HEK293 (cell line): ENCODE data around the gene CLIP3.

ENCODE experiments used
- GLIS1 ChIP-seq: fragments of 450-650 bp; formaldehyde crosslinking; IDR thresholded peaks from 2 replicates; pipeline ENCODE4 v1.5.1; 2016; ENCODE audit warnings: missing biosample characterization, missing genetic modification characterization
- GLIS2 ChIP-seq: fragments of 450-650 bp; formaldehyde crosslinking; IDR thresholded peaks from 2 replicates; pipeline ENCODE4 v1.5.1; 2016; ENCODE audit warnings: missing biosample characterization, missing genetic modification characterization
- KLF9 ChIP-seq: fragments of 450-650 bp; formaldehyde crosslinking; IDR thresholded peaks from 2 replicates; pipeline ENCODE4 v1.5.1; 2016; ENCODE audit warnings: missing biosample characterization, missing genetic modification characterization, low read depth
- MEIS1 ChIP-seq: sonication (generic); formaldehyde crosslinking; IDR thresholded peaks from 2 replicates; pipeline ENCODE4 v1.8.1; 2022; ENCODE audit warnings: missing genetic modification reagents, mild to moderate bottlenecking, borderline replicate concordance
- PRDM1 ChIP-seq: fragments of 450-650 bp; formaldehyde crosslinking; IDR thresholded peaks from 2 replicates; pipeline ENCODE4; 2016; ENCODE audit warnings: missing biosample characterization, missing genetic modification characterization
- SP2 ChIP-seq: fragments of 450-650 bp; formaldehyde crosslinking; IDR thresholded peaks from 2 replicates; pipeline ENCODE4 v1.5.1; 2016; ENCODE audit warnings: missing biosample characterization, missing genetic modification characterization
- ZBTB6 ChIP-seq: fragments of 450-650 bp; formaldehyde crosslinking; IDR thresholded peaks from 2 replicates; pipeline ENCODE4 v1.5.1; 2017; ENCODE audit warnings: missing biosample characterization, missing genetic modification characterization
- ZBTB7A ChIP-seq: fragments of 450-650 bp; formaldehyde crosslinking; IDR thresholded peaks from 2 replicates; pipeline ENCODE4 v1.5.1; 2016; ENCODE audit warnings: low read depth, missing biosample characterization, missing genetic modification characterization
- ZNF138 ChIP-seq: fragments of 450-650 bp; formaldehyde crosslinking; IDR thresholded peaks from 2 replicates; pipeline ENCODE4 v1.5.1; 2016; ENCODE audit warnings: missing biosample characterization, missing genetic modification characterization, borderline replicate concordance
- ZNF202 ChIP-seq: fragments of 450-650 bp; formaldehyde crosslinking; IDR thresholded peaks from 2 replicates; pipeline ENCODE4 v1.5.1; 2016; ENCODE audit warnings: missing biosample characterization, missing genetic modification characterization, borderline replicate concordance
- ZNF426 ChIP-seq: fragments of 450-650 bp; formaldehyde crosslinking; IDR thresholded peaks from 2 replicates; pipeline ENCODE4 v1.5.1; 2017; ENCODE audit warnings: missing biosample characterization, missing genetic modification characterization, mild to moderate bottlenecking, inconsistent platforms, moderate library complexity
- ZNF521 ChIP-seq: fragments of 450-650 bp; formaldehyde crosslinking; IDR thresholded peaks from 2 replicates; pipeline ENCODE4 v1.5.1; 2017; ENCODE audit warnings: missing biosample characterization, mild to moderate bottlenecking, missing genetic modification characterization
- ZNF544 ChIP-seq: fragments of 450-650 bp; formaldehyde crosslinking; IDR thresholded peaks from 2 replicates; pipeline ENCODE4 v1.5.0; 2017; ENCODE audit warnings: missing biosample characterization, missing genetic modification characterization
- ZNF560 ChIP-seq: fragments of 450-650 bp; formaldehyde crosslinking; IDR thresholded peaks from 2 replicates; pipeline ENCODE4 v1.5.1; 2017; ENCODE audit warnings: missing biosample characterization, missing genetic modification characterization, borderline replicate concordance
- ZNF580 ChIP-seq: fragments of 450-650 bp; formaldehyde crosslinking; IDR thresholded peaks from 2 replicates; pipeline ENCODE4 v1.5.1; 2016; ENCODE audit warnings: missing biosample characterization, missing genetic modification characterization
- ZNF596 ChIP-seq: fragments of 450-650 bp; IDR thresholded peaks from 2 replicates; pipeline ENCODE4 v1.5.0; 2018; ENCODE audit warnings: missing biosample characterization, mild to moderate bottlenecking, missing genetic modification characterization, moderate library complexity
- ZNF621 ChIP-seq: fragments of 450-650 bp; formaldehyde crosslinking; IDR thresholded peaks from 2 replicates; pipeline ENCODE4 v1.5.1; 2017; ENCODE audit warnings: missing biosample characterization, missing genetic modification characterization
- ZNF670 ChIP-seq: fragments of 450-650 bp; formaldehyde crosslinking; IDR thresholded peaks from 2 replicates; pipeline ENCODE4 v1.5.1; 2016; ENCODE audit warnings: missing biosample characterization, missing genetic modification characterization, low read depth
- ZNF704 ChIP-seq: fragments of 450-650 bp; formaldehyde crosslinking; IDR thresholded peaks from 2 replicates; pipeline ENCODE4 v1.5.1; 2016; ENCODE audit warnings: missing biosample characterization, missing genetic modification characterization
- ZNF747 ChIP-seq: fragments of 450-650 bp; formaldehyde crosslinking; IDR thresholded peaks from 2 replicates; pipeline ENCODE4 v1.5.1; 2016; ENCODE audit warnings: missing biosample characterization, missing genetic modification characterization
- ZNF76 ChIP-seq: fragments of 450-650 bp; formaldehyde crosslinking; IDR thresholded peaks from 2 replicates; pipeline ENCODE4; 2016; ENCODE audit warnings: low read depth, missing biosample characterization, missing genetic modification characterization, borderline replicate concordance
- ZNF785 ChIP-seq: fragments of 450-650 bp; formaldehyde crosslinking; IDR thresholded peaks from 2 replicates; pipeline ENCODE4 v1.5.1; 2016; ENCODE audit warnings: missing biosample characterization, missing genetic modification characterization
- ZNF830 ChIP-seq: fragments of 450-650 bp; IDR thresholded peaks from 2 replicates; pipeline ENCODE4 v1.5.0; 2018; ENCODE audit warnings: missing biosample characterization, missing genetic modification characterization, low read depth, mild to moderate bottlenecking, moderate library complexity
- ZXDB ChIP-seq: fragments of 450-650 bp; formaldehyde crosslinking; IDR thresholded peaks from 2 replicates; pipeline ENCODE4 v1.5.1; 2016; ENCODE audit warnings: missing biosample characterization, missing genetic modification characterization
- TF ChIP-seq, protein P1 (sequence below): fragments of 450-650 bp; formaldehyde crosslinking; IDR thresholded peaks from 2 replicates; pipeline ENCODE4 v1.5.1; 2016; ENCODE audit warnings: missing biosample characterization, missing genetic modification characterization, borderline replicate concordance
- TF ChIP-seq, protein P2 (sequence below): fragments of 450-650 bp; formaldehyde crosslinking; IDR thresholded peaks from 2 replicates; pipeline ENCODE4 v1.5.1; 2016; ENCODE audit warnings: missing biosample characterization, missing genetic modification characterization, borderline replicate concordance
- TF ChIP-seq, protein P3 (sequence below): fragments of 450-650 bp; IDR thresholded peaks from 2 replicates; pipeline ENCODE4 v1.5.1; 2018; ENCODE audit warnings: missing biosample characterization, missing genetic modification characterization
- TF ChIP-seq, protein P4 (sequence below): fragments of 450-650 bp; formaldehyde crosslinking; IDR thresholded peaks from 2 replicates; pipeline ENCODE4 v1.5.1; 2016; ENCODE audit warnings: missing biosample characterization, missing genetic modification characterization

Gene CLIP3

DNA sequence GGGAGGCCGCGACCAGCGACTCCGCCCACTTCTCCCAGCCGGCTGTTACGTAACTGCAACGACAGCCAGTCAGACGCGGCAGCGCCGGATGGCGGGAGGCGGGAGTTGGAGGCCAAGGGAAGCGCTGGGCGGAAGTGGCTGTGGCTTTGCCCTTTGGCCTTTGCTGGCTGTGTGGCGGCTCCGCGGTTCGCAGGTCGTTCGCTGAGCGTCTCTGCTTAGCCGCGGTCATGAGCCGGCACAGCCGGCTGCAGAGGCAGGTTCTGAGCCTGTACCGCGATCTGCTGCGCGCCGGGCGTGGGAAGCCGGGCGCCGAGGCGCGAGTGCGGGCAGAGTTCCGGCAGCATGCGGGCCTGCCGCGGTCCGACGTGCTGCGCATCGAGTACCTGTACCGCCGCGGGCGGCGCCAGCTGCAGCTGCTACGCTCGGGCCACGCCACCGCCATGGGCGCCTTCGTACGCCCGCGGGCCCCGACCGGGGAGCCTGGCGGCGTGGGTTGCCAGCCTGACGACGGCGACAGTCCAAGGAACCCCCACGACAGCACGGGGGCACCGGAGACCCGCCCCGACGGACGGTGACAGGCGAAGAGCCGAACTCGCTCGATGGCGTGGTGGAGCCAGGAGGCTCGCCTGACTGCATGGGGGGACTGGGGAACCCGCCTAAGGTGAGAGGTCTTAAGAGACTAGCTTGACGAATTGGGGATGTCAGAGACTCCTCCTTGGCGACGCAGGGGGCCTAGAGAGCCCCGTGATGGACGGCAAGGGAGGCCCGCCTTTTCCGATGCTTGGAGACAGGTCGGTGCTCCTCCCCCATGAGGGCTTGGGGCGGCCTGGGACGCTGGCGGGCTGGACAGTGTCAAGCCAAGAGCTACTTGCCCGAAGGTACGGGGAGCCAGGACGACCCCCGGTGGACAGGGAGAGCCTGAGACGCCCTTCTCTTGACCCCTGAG lies 37.4 kb downstream of the CLIP3 start, which contains the start of gene SDHAF1 (continued):
- TF ChIP-seq ZNF747 (tag by site-specific recombination) (no peak), ZNF76 (peak; percentile 82; the same call in 1 of the 2 replicates), ZNF202 (no peak), ZNF426 (tag by site-specific recombination) (no peak), GLIS2 (tag by site-specific recombination) (peak; percentile 97), ZNF596 (tag by site-specific recombination) (0 out of 2 replicates have a peak, but pooled peaks have one; percentile 50), GLIS1 (tag by site-specific recombination) (peak; percentile 99), ZXDB (peak; percentile 81; the same call in 1 of the 2 replicates), ZNF521 (tag by site-specific recombination) (no peak), ZBTB6 (tag by site-specific recombination) (no peak; the same call in 1 of the 2 replicates), ZNF670 (tag by site-specific recombination) (no peak), ZNF785 (tag by site-specific recombination) (peak; percentile 69; the same call in 1 of the 2 replicates), PRDM1 (tag by site-specific recombination) (no peak), ZNF704 (tag by site-specific recombination) (no peak), ZNF830 (no peak), MEIS1 (no peak), SP2 (tag by site-specific recombination) (peak; percentile 99), ZNF580 (tag by site-specific recombination) (peak; percentile 68; the same call in 1 of the 2 replicates), ZNF544 (tag by site-specific recombination) (no peak), ZNF138 (tag by site-specific recombination) (no peak), ZNF621 (tag by site-specific recombination) (no peak), KLF9 (peak; percentile 90), ZNF560 (tag by site-specific recombination) (no peak), ZBTB7A (no peak)
- TF ChIP-seq, protein P1, sequence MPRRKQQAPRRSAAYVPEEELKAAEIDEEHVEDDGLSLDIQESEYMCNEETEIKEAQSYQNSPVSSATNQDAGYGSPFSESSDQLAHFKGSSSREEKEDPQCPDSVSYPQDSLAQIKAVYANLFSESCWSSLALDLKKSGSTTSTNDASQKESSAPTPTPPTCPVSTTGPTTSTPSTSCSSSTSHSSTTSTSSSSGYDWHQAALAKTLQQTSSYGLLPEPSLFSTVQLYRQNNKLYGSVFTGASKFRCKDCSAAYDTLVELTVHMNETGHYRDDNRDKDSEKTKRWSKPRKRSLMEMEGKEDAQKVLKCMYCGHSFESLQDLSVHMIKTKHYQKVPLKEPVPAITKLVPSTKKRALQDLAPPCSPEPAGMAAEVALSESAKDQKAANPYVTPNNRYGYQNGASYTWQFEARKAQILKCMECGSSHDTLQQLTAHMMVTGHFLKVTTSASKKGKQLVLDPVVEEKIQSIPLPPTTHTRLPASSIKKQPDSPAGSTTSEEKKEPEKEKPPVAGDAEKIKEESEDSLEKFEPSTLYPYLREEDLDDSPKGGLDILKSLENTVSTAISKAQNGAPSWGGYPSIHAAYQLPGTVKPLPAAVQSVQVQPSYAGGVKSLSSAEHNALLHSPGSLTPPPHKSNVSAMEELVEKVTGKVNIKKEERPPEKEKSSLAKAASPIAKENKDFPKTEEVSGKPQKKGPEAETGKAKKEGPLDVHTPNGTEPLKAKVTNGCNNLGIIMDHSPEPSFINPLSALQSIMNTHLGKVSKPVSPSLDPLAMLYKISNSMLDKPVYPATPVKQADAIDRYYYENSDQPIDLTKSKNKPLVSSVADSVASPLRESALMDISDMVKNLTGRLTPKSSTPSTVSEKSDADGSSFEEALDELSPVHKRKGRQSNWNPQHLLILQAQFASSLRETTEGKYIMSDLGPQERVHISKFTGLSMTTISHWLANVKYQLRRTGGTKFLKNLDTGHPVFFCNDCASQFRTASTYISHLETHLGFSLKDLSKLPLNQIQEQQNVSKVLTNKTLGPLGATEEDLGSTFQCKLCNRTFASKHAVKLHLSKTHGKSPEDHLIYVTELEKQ (tag by site-specific recombination), result peak; percentile 5; the same call in 1 of the 2 replicates
- TF ChIP-seq, protein P2, sequence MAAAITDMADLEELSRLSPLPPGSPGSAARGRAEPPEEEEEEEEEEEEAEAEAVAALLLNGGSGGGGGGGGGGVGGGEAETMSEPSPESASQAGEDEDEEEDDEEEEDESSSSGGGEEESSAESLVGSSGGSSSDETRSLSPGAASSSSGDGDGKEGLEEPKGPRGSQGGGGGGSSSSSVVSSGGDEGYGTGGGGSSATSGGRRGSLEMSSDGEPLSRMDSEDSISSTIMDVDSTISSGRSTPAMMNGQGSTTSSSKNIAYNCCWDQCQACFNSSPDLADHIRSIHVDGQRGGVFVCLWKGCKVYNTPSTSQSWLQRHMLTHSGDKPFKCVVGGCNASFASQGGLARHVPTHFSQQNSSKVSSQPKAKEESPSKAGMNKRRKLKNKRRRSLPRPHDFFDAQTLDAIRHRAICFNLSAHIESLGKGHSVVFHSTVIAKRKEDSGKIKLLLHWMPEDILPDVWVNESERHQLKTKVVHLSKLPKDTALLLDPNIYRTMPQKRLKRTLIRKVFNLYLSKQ, result no peak
- TF ChIP-seq, protein P3, sequence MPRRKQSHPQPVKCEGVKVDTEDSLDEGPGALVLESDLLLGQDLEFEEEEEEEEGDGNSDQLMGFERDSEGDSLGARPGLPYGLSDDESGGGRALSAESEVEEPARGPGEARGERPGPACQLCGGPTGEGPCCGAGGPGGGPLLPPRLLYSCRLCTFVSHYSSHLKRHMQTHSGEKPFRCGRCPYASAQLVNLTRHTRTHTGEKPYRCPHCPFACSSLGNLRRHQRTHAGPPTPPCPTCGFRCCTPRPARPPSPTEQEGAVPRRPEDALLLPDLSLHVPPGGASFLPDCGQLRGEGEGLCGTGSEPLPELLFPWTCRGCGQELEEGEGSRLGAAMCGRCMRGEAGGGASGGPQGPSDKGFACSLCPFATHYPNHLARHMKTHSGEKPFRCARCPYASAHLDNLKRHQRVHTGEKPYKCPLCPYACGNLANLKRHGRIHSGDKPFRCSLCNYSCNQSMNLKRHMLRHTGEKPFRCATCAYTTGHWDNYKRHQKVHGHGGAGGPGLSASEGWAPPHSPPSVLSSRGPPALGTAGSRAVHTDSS (tag by site-specific recombination), result no peak; the same call in 1 of the 2 replicates
- TF ChIP-seq, protein P4, sequence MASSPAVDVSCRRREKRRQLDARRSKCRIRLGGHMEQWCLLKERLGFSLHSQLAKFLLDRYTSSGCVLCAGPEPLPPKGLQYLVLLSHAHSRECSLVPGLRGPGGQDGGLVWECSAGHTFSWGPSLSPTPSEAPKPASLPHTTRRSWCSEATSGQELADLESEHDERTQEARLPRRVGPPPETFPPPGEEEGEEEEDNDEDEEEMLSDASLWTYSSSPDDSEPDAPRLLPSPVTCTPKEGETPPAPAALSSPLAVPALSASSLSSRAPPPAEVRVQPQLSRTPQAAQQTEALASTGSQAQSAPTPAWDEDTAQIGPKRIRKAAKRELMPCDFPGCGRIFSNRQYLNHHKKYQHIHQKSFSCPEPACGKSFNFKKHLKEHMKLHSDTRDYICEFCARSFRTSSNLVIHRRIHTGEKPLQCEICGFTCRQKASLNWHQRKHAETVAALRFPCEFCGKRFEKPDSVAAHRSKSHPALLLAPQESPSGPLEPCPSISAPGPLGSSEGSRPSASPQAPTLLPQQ (tag by site-specific recombination), result peak; percentile 88
